Hematopoietic multipotent progenitor cell treated with erythropoietin and hydrocortisone succinate and interleukin-3 and kit ligand, for 6 days (in vitro differentiated cells): ENCODE results near the gene RGS11.

Experiments used
- DNase-seq: peaks from one replicate; pipeline ENCODE4 v3.0.0-alpha.2; 2015

Gene RGS11

GRCh38 chr16:228151-228851, 47.4 kb downstream of the RGS11 start:
- peak; percentile 59 for DNase-seq

GRCh38 chr16:220021-220420, 55.7 kb downstream of the RGS11 start:
- DNase-seq = no peak
